Gastrocnemius medialis (tissue), 4 donors: ENCODE measurements around the gene COL9A1.

Source experiments
- CTCF ChIP-seq, 5 experiments: fragments of 450-650 bp in 3 of 5; fragments of 200-600 bp in 2 of 5; sonication (generic) in 2 of 5; IDR thresholded peaks in 4 of 5; conservative IDR thresholded peaks in 1 of 5; 1 replicate in 4 of 5; 2 replicates in 1 of 5; pipeline ENCODE4 v1.5.1; 2016 to 2019; ENCODE audit warnings: antibody characterized with exemption in 5 of 5, mild to moderate bottlenecking in 3 of 5, moderate library complexity in 3 of 5
- POLR2A ChIP-seq, 2 donors: fragments of 450-650 bp; IDR thresholded peaks; one replicate each; pipeline ENCODE4 v1.6.1; 2017; ENCODE audit warnings: antibody characterized with exemption in 2 of 2, mild to moderate bottlenecking in 2 of 2, moderate library complexity in 2 of 2

GRCh38 chr6:70258483-70258882 is 44.4 kb downstream of the COL9A1 start:
- TF ChIP-seq CTCF (IDR thresholded peaks at IDR 0.05 in 4 of 5, conservative IDR thresholded peaks at IDR 0.05 in 1 of 5), result no peak
- TF ChIP-seq POLR2A (IDR thresholded peaks at IDR 0.05), result no peak
